ENCODE results near the gene PKP1.

Gene PKP1

DNA sequence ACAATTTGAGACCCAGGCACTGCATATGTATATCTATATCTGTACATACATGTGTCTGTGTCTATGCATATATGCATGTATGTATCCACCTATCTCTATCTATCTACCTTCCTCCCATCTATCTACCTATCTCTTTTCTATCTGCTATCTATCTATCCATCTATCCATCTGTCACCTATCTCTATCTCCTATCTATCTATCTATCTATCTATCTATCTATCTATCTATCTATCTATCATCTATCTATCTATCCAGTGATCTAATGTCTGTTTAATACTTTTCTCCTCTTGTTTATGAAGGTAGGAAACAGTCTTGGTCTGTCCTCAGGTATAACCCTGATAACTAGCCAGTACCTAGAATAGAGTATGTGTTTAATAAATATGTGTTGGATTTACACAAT, 68.3 kb downstream of the PKP1 start:
- H3K4me3 ChIP-seq (ENCODE audit: low read length) = no peak overlapping the region
- no peak for TF ChIP-seq CTCF (IDR thresholded peaks at IDR 0.05; ENCODE audit: insufficient read depth, low read depth, low read length, missing control alignments)
- no peak for DNase-seq (ENCODE audit: low read depth)

DNA sequence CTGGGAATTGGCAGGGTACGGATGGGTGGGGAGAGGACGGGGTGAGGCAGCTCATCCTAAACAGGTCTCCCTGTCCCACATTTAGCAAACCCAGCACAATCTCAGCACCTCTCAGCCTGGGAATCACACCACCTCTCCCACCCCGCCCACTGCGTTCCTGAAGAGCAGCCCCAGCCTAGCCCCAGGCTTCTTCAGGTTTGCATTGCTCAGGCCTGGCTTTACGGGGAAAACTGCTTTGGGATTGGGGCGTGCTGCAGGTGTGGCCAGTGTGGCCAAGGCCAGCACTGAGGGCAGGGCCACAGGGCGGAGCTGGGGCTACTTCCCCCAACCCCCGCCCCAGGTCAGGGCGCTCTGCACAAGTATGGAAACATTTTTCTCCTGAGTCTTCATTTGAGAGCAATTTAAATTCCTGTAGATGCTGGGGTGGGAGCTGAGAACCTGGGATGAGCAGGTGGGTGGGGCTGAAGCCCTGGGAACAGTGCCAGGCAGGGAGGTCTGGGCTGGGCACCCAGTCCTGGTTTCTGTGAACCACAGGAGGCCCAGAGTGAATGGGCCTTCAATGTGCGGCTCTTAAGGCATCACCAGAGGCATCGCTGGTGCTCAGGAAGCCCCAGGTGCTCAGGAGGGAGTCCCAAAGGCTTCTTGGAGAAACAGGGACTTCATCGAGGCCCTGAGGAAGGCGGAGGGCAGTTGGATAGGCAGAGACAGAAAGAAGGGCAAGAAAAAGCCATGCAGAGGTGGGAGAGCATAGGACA, 70.1 kb downstream of the PKP1 start:
- no peak for TF ChIP-seq CTCF (IDR thresholded peaks at IDR 0.05; ENCODE audit: insufficient read depth, low read depth, low read length, missing control alignments)
- DNase-seq (ENCODE audit: low read depth) = peak; percentile 79
- no peak overlapping the region for H3K4me3 ChIP-seq (ENCODE audit: low read length)

DNA sequence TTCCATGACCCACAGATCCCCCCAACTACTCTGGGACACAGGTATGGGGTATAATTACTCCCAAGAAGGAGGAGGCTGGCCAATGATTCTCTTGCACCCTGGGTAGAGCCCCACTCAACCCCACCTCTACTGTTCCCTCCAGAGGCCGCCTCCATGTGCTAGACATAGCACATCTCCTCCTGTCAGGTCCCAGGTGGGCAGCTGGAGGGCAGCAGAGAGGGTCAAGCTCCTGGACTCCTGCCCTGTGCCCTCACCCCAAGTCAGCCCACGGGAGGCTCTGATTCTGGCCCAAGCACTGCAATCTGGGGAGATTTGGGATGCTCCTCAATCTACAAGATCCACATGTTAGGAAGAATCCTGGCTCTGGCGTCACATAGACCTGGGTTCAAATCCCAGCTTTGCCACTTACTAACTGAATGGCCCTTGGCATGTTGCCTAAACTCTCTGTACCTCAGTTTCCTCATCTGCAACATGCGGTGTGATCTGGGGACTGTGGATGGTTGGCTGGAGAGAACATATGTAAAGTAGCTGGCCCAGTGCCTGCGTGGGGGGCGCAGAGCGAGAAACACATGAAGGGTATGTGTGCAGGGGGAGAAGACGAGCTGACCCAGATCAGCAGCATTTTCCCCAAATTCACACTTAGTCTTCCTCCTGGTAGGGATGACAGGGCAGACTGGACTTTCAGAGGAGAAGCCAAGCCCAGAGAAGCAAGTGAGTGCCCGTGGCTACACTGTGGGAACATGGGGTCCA, 71.0 kb downstream of the PKP1 start:
- DNase-seq (ENCODE audit: low read depth) = no peak
- no peak overlapping the region for H3K4me3 ChIP-seq (ENCODE audit: low read length)
- TF ChIP-seq CTCF (IDR thresholded peaks at IDR 0.05; ENCODE audit: insufficient read depth, low read depth, low read length, missing control alignments) = no peak

- TF ChIP-seq CTCF (IDR thresholded peaks at IDR 0.05; ENCODE audit: insufficient read depth, low read depth, low read length, missing control alignments) = no peak
These were observed 71.6 kb downstream of the PKP1 start for GRCh38 chr1:201354901-201355295.

GRCh38 chr1:201355471-201355870, 72.2 kb downstream of the PKP1 start:
- no peak for DNase-seq (ENCODE audit: low read depth)
- no peak overlapping the region for H3K4me3 ChIP-seq (ENCODE audit: low read length)
- TF ChIP-seq CTCF (IDR thresholded peaks at IDR 0.05; ENCODE audit: insufficient read depth, low read depth, low read length, missing control alignments) = no peak

More at GRCh38 chr1:201354901-201355295, 71.6 kb downstream of the PKP1 start:
- no peak for DNase-seq (ENCODE audit: low read depth)
- H3K4me3 ChIP-seq (ENCODE audit: low read length) = no peak overlapping the region

GRCh38 chr1:201356236-201356635, 72.9 kb downstream of the PKP1 start:
- no peak for DNase-seq (ENCODE audit: low read depth)
- no peak for TF ChIP-seq CTCF (IDR thresholded peaks at IDR 0.05; ENCODE audit: insufficient read depth, low read depth, low read length, missing control alignments)
- no peak overlapping the region for H3K4me3 ChIP-seq (ENCODE audit: low read length)

All from epithelial cell of esophagus (primary cell).